Measurements from ENCODE around the gene CPXM2.

The CPXM2 gene

GRCh38 chr10:123891144-123892071 lies at the start of gene CPXM2:
TSS of gene CPXM2 (minus strand) at chr10:123891807. CDS start at chr10:123891659, 148 bp downstream.
- no peak for DNase-seq (ENCODE audit: low spot score)

GRCh38 chr10:123939591-123939990 lies 48.0 kb upstream of the CPXM2 start:
- no peak for DNase-seq (ENCODE audit: low spot score)

- DNase-seq (ENCODE audit: low spot score): no peak
These were observed 47.3 kb upstream of the CPXM2 start for GRCh38 chr10:123938890-123939289.

- no peak for DNase-seq (ENCODE audit: low spot score)
These were observed 44.8 kb upstream of the CPXM2 start for GRCh38 chr10:123936426-123936825.

- DNase-seq (ENCODE audit: low spot score): no peak
These were observed 44.1 kb upstream of the CPXM2 start for GRCh38 chr10:123935680-123936079.

- no peak for DNase-seq (ENCODE audit: low spot score)
These were observed 43.2 kb upstream of the CPXM2 start for GRCh38 chr10:123934846-123935245.

GRCh38 chr10:123930340-123931001 lies 38.9 kb upstream of the CPXM2 start:
- DNase-seq (ENCODE audit: low spot score): no peak

GRCh38 chr10:123929791-123930190 lies 38.2 kb upstream of the CPXM2 start:
- no peak for DNase-seq (ENCODE audit: low spot score)

GRCh38 chr10:123928427-123928826 lies 36.8 kb upstream of the CPXM2 start:
- DNase-seq (ENCODE audit: low spot score): no peak

- no peak for DNase-seq (ENCODE audit: low spot score)
These were observed 35.0 kb upstream of the CPXM2 start for GRCh38 chr10:123926401-123927264.

- DNase-seq (ENCODE audit: low spot score): no peak
These were observed 30.5 kb upstream of the CPXM2 start for GRCh38 chr10:123922126-123922525.

GRCh38 chr10:123916775-123917174 lies 25.2 kb upstream of the CPXM2 start:
- no peak for DNase-seq (ENCODE audit: low spot score)

- no peak for DNase-seq (ENCODE audit: low spot score)
These were observed 22.2 kb upstream of the CPXM2 start for GRCh38 chr10:123913688-123914268.

- DNase-seq (ENCODE audit: low spot score): no peak
These were observed 21.3 kb upstream of the CPXM2 start for GRCh38 chr10:123912871-123913270.

GRCh38 chr10:123912466-123912865 lies 20.9 kb upstream of the CPXM2 start:
- no peak for DNase-seq (ENCODE audit: low spot score)

- no peak for DNase-seq (ENCODE audit: low spot score)
These were observed 20.3 kb upstream of the CPXM2 start for GRCh38 chr10:123911866-123912265.

- no peak for DNase-seq (ENCODE audit: low spot score)
These were observed 18.3 kb upstream of the CPXM2 start for GRCh38 chr10:123909866-123910265.

- DNase-seq (ENCODE audit: low spot score): no peak
These were observed 17.8 kb upstream of the CPXM2 start for GRCh38 chr10:123909426-123909825.

- DNase-seq (ENCODE audit: low spot score): no peak
These were observed 16.8 kb upstream of the CPXM2 start for GRCh38 chr10:123908379-123908778.

- no peak for DNase-seq (ENCODE audit: low spot score)
These were observed 15.5 kb upstream of the CPXM2 start for GRCh38 chr10:123906884-123907652.

GRCh38 chr10:123906296-123906695 lies 14.7 kb upstream of the CPXM2 start:
- no peak for DNase-seq (ENCODE audit: low spot score)
